ENCODE data around the gene FBXO46.

DNA sequence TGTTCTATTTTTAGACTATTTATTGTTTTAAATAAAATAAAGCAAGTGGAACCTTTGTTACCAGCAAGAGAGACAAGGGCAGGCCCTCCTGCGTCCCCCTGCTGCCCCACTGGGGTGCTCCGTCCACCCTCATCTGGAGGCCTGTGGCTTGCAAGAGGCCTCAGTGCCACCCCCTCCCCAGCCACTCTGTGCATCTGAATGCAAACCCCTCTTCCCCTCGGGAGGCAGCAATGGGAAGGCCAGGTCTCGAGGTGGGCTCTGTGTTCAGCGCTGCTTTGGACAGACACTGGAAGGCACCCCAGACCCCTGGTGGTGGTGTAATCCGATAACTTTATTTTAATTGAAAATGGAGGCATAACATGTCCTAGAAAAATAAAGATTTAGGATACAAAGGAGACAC, 33.8 kb upstream of the FBXO46 start:
- no peak for TF ChIP-seq POLR2AphosphoS5 (IDR thresholded peaks at IDR 0.05)
- TF ChIP-seq, protein P1, sequence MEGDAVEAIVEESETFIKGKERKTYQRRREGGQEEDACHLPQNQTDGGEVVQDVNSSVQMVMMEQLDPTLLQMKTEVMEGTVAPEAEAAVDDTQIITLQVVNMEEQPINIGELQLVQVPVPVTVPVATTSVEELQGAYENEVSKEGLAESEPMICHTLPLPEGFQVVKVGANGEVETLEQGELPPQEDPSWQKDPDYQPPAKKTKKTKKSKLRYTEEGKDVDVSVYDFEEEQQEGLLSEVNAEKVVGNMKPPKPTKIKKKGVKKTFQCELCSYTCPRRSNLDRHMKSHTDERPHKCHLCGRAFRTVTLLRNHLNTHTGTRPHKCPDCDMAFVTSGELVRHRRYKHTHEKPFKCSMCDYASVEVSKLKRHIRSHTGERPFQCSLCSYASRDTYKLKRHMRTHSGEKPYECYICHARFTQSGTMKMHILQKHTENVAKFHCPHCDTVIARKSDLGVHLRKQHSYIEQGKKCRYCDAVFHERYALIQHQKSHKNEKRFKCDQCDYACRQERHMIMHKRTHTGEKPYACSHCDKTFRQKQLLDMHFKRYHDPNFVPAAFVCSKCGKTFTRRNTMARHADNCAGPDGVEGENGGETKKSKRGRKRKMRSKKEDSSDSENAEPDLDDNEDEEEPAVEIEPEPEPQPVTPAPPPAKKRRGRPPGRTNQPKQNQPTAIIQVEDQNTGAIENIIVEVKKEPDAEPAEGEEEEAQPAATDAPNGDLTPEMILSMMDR (IDR thresholded peaks at IDR 0.05): no peak
